Osteocyte (in vitro differentiated cells): Measurements from ENCODE around the gene CD274. TPM values are rescaled to one million over a fixed set of nuclear protein-coding genes. Genes with fewer than 3 reads are reported as not detected.
"Not testable (repeated sequence)": the region's sequence is repeated elsewhere in the genome, so short reads cannot be mapped to it uniquely, and the experiment has no call there.

Experiments
- DNase-seq: peaks from one replicate; pipeline ENCODE4 v3.0.0; 2021; ENCODE audit warnings: mixed read lengths; ENCODE audit not compliant: unreplicated experiment; ENCODE audit errors: extremely low spot score
- H3K27ac Mint-ChIP-seq: one replicate; pipeline ENCODE4 v1.8.0; 2021; ENCODE audit warnings: mild to moderate bottlenecking, mixed read lengths; ENCODE audit not compliant: unreplicated experiment
- H3K27me3 Mint-ChIP-seq: one replicate; pipeline ENCODE4 v1.8.0; 2021; ENCODE audit warnings: mixed read lengths; ENCODE audit not compliant: unreplicated experiment
- H3K36me3 Mint-ChIP-seq: one replicate; pipeline ENCODE4 v1.8.0; 2021; ENCODE audit warnings: mixed read lengths; ENCODE audit not compliant: unreplicated experiment
- H3K4me1 Mint-ChIP-seq: one replicate; pipeline ENCODE4 v1.8.0; 2021; ENCODE audit warnings: mixed read lengths; ENCODE audit not compliant: unreplicated experiment
- H3K4me3 Mint-ChIP-seq: one replicate; pipeline ENCODE4 v1.8.0; 2021; ENCODE audit warnings: mild to moderate bottlenecking, moderate library complexity, mixed read lengths; ENCODE audit not compliant: unreplicated experiment
- H3K9me3 Mint-ChIP-seq: one replicate; pipeline ENCODE4 v1.8.0; 2021; ENCODE audit warnings: mixed read lengths; ENCODE audit not compliant: unreplicated experiment
- total RNA-seq: library from RNA; stranded (reverse); gene quantifications from 2 replicates; pipeline ENCODE4 v1.2.1, GENCODE V29; 2021
- TF ChIP-seq, protein P1 (sequence below): fragments of 200-600 bp; sonication (generic); IDR thresholded peaks from 2 replicates; pipeline ENCODE4 v1.5.0; 2021; ENCODE audit warnings: antibody characterized with exemption, mild to moderate bottlenecking, moderate library complexity

CD274 gene
- total RNA-seq, 1 donor from 2014 or later = 0.43 TPM

DNA sequence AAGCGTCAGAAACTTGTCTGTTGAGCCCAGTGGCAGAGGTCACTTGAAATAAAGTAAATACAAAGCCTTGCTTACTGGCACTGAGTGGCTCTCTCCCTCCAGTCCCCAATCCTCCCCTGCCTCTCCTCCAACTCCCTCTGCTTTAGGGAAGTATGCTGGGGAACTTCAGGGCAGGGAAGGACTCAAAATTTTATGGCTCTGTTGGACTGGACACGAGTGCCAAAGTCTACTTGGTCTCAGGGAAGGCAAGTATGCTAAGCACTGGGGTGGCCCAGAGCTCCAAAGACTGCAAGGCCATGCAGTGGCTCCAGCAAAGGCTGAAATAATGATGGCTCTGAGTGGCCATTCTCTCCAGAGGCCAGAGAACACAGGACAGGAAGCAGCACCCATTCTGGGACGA is 22.2 kb upstream of the CD274 start:
- DNase-seq = no peak
- TF ChIP-seq, protein P1, sequence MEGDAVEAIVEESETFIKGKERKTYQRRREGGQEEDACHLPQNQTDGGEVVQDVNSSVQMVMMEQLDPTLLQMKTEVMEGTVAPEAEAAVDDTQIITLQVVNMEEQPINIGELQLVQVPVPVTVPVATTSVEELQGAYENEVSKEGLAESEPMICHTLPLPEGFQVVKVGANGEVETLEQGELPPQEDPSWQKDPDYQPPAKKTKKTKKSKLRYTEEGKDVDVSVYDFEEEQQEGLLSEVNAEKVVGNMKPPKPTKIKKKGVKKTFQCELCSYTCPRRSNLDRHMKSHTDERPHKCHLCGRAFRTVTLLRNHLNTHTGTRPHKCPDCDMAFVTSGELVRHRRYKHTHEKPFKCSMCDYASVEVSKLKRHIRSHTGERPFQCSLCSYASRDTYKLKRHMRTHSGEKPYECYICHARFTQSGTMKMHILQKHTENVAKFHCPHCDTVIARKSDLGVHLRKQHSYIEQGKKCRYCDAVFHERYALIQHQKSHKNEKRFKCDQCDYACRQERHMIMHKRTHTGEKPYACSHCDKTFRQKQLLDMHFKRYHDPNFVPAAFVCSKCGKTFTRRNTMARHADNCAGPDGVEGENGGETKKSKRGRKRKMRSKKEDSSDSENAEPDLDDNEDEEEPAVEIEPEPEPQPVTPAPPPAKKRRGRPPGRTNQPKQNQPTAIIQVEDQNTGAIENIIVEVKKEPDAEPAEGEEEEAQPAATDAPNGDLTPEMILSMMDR = no peak
- no peak overlapping the region for H3K27ac Mint-ChIP-seq
- no peak overlapping the region for H3K4me3 Mint-ChIP-seq
- H3K9me3 Mint-ChIP-seq = no peaks in the 10 kb centered on the region
- no peaks in the 10 kb centered on the region for H3K4me1 Mint-ChIP-seq
- H3K36me3 Mint-ChIP-seq = peaks cover 4% of the 10 kb centered on the region
- H3K27me3 Mint-ChIP-seq = no peaks in the 10 kb centered on the region

GRCh38 chr9:5428794-5429528 is 21.4 kb upstream of the CD274 start:
- DNase-seq = no peak
- TF ChIP-seq, protein P1 = peak; percentile 12
- Mint-ChIP-seq H3K36me3 (peaks cover 6% of the 10 kb centered on the region), H3K27me3 (no peaks in the 10 kb centered on the region), H3K4me3 (no peak overlapping the region), H3K27ac (no peak overlapping the region), H3K9me3 (no peaks in the 10 kb centered on the region), H3K4me1 (no peaks in the 10 kb centered on the region)

GRCh38 chr9:5429873-5430564 is 20.3 kb upstream of the CD274 start:
- H3K4me1 Mint-ChIP-seq = no peaks in the 10 kb centered on the region
- no peak overlapping the region for H3K4me3 Mint-ChIP-seq
- H3K9me3 Mint-ChIP-seq = no peaks in the 10 kb centered on the region
- no peak for DNase-seq
- TF ChIP-seq, protein P1 = no peak
- no peak overlapping the region for H3K27ac Mint-ChIP-seq
- H3K36me3 Mint-ChIP-seq = peaks cover 8% of the 10 kb centered on the region
- no peaks in the 10 kb centered on the region for H3K27me3 Mint-ChIP-seq

DNA sequence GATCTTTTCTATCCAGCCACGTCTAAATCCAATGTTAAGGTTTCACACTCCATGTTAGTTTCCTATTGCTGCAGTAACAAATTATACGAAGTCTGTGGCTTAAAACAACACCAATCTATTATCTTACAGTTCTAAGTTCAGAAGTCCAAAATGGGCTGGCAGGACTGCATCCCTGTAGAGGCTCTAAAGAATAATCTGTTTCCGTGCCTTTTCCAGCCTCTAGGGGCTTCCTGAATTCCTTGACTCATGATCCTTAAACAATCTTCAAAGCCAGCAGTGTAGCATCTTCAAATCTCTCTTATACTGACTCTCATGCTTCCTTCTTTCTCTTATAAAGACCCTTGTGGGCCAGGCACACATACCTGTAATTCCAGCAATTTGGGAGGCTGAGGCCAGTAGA is 19.4 kb upstream of the CD274 start:
- Mint-ChIP-seq H3K27ac (no peak overlapping the region), H3K4me3 (no peak overlapping the region), H3K27me3 (no peaks in the 10 kb centered on the region), H3K9me3 (no peaks in the 10 kb centered on the region), H3K36me3 (peaks cover 14% of the 10 kb centered on the region), H3K4me1 (no peaks in the 10 kb centered on the region)
- TF ChIP-seq, protein P1 = peak; percentile 3
- DNase-seq = no peak

- not testable (repeated sequence) for H3K27me3 Mint-ChIP-seq, H3K27ac Mint-ChIP-seq, H3K9me3 Mint-ChIP-seq, H3K4me3 Mint-ChIP-seq, DNase-seq
- H3K4me1 Mint-ChIP-seq = peaks cover 15% of the 10 kb centered on the region
- peaks cover 14% of the 10 kb centered on the region for H3K36me3 Mint-ChIP-seq
These were observed 17.5 kb upstream of the CD274 start for GRCh38 chr9:5432890-5433289.

DNA sequence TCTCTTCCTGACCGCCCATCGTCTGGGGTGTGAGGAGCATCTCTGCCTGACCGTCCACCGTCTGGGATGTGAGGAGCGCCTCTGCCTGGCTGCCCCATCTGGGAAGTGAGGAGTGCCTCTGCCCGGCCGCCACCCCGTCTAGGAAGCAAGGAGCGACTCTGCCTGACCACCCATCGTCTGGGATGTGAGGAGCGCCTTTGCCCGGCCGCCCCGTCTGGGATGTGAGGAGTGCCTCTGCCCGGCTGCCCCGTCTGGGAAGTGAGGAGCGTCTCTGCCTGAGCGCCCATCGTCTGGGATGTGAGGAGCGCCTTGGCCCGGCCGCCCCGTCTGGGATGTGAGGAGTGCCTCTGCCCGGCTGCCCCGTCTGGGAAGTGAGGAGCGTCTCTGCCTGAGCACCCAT is 17.0 kb upstream of the CD274 start:
- Mint-ChIP-seq H3K36me3 (peaks cover 14% of the 10 kb centered on the region), H3K4me1 (peaks cover 20% of the 10 kb centered on the region)
- not testable (repeated sequence) for H3K9me3 Mint-ChIP-seq, H3K27me3 Mint-ChIP-seq, H3K27ac Mint-ChIP-seq, DNase-seq, H3K4me3 Mint-ChIP-seq

- Mint-ChIP-seq H3K36me3 (peaks cover 14% of the 10 kb centered on the region), H3K4me1 (peaks cover 21% of the 10 kb centered on the region)
- DNase-seq, H3K27me3 Mint-ChIP-seq, H3K27ac Mint-ChIP-seq, H3K9me3 Mint-ChIP-seq, H3K4me3 Mint-ChIP-seq: not testable (repeated sequence)
These were observed 16.2 kb upstream of the CD274 start for GRCh38 chr9:5433841-5434810.
